Panc1 (cell line): ENCODE results near the gene RBBP8. TPM values are rescaled to one million over a fixed set of nuclear protein-coding genes. Genes with fewer than 3 reads are reported as not detected.
"Not testable (repeated sequence)": the region's sequence is repeated elsewhere in the genome, so short reads cannot be mapped to it uniquely, and the experiment has no call there.

Experiments
- ATAC-seq: fragments of 200-7000 bp; cut with Tn5 transposase; 2 replicates; pipeline ENCODE4 v1.9.1; 2020; ENCODE audit warnings: mild to moderate bottlenecking, moderate library complexity
- BruUV-seq: library from RNA; stranded (reverse); fragments of 400-500 nt; replicated peaks from 2 replicates; lab custom pipeline; 2021; lab: Mats Ljungman, UMichigan
- CTCF ChIA-PET: fragments of 300-600 bp; sonication (Branson Sonifier 250); formaldehyde crosslinking; loops from one replicate; lab custom pipeline; 2022; ENCODE audit warnings: antibody characterized with exemption; lab: Charles Lee
- POLR2A ChIA-PET: fragments of 300-600 bp; sonication (Branson Sonifier 250); formaldehyde crosslinking; loops from one replicate; lab custom pipeline; 2022; ENCODE audit warnings: antibody characterized with exemption; lab: Charles Lee
- DNase-seq: peaks from one replicate; pipeline ENCODE4 v3.0.0-alpha.2; 2010; ENCODE audit warnings: low read depth, low spot score
- H3K27ac ChIP-seq: 2 replicates; pipeline ENCODE4 v1.5.1; 2011; ENCODE audit warnings: mild to moderate bottlenecking, low read length, inconsistent platforms
- H3K27me3 ChIP-seq: fragments of 200-500 bp; sonication (Bioruptor generic); 2 replicates; pipeline ENCODE4 v1.6.0; 2014; ENCODE audit warnings: low read length, inconsistent platforms; ENCODE audit not compliant: control insufficient read depth, insufficient read depth
- H3K36me3 ChIP-seq: fragments of 200-500 bp; sonication (Bioruptor generic); 2 replicates; pipeline ENCODE4 v1.5.1; 2014; ENCODE audit warnings: inconsistent platforms, mild to moderate bottlenecking, low read length, moderate library complexity; ENCODE audit not compliant: control insufficient read depth, insufficient read depth
- H3K4me1 ChIP-seq: 2 replicates; pipeline ENCODE4 v1.5.1; 2011; ENCODE audit warnings: inconsistent platforms, mild to moderate bottlenecking, low read length, moderate library complexity; ENCODE audit not compliant: control insufficient read depth, insufficient read depth
- H3K4me3 ChIP-seq, 2 experiments: 2 replicates each; pipeline ENCODE4 v1.5.1; 2011 to 2012; ENCODE audit warnings: low read depth in 2 of 2, low read length in 2 of 2, mild to moderate bottlenecking in 2 of 2, inconsistent platforms in 1 of 2, moderate library complexity in 1 of 2
- H3K9me3 ChIP-seq: fragments of 200-500 bp; sonication (Bioruptor generic); 2 replicates; pipeline ENCODE4 v1.5.1; 2014; ENCODE audit warnings: low read depth, mild to moderate bottlenecking, inconsistent platforms, low read length, moderate library complexity; ENCODE audit not compliant: control insufficient read depth, insufficient read depth
- POLR2AphosphoS5 ChIP-seq: IDR thresholded peaks from 2 replicates; pipeline ENCODE4 v1.6.1; 2012; ENCODE audit warnings: mild to moderate bottlenecking, low read depth, low read length, moderate library complexity
- SIN3A ChIP-seq: IDR thresholded peaks from 2 replicates; pipeline ENCODE4 v1.6.1; 2012; ENCODE audit warnings: low read depth, mild to moderate bottlenecking, low read length, moderate library complexity, borderline replicate concordance; ENCODE audit not compliant: insufficient read depth
- TCF7L2 ChIP-seq: IDR thresholded peaks from 2 replicates; pipeline ENCODE4 v1.6.1; 2011; ENCODE audit warnings: mild to moderate bottlenecking, low read depth, low read length, inconsistent platforms
- in situ Hi-C: cut with HindIII; loops from 2 replicates; pipeline ENCODE4 v1.10.0; 2016; ENCODE audit warnings: low sequenced_read_pairs, low pct_unique_long_range_greater_than_20kb
- intact Hi-C: fragments of 100-400 bp; cut with micrococcal nuclease; formaldehyde crosslinking; loops from one replicate; pipeline ENCODE4 v1.10.0; 2022; ENCODE audit not compliant: unreplicated experiment
- total RNA-seq: library from RNA; stranded (reverse); gene quantifications from one replicate; pipeline ENCODE4 v1.2.1, GENCODE V29; 2021; ENCODE audit not compliant: unreplicated experiment
- TF ChIP-seq, protein P1 (sequence below), 2 experiments: IDR thresholded peaks; 2 replicates each; pipeline ENCODE4 v1.6.1; 2011 to 2012; ENCODE audit warnings: low read depth in 2 of 2, control low read depth in 1 of 2, low read length in 1 of 2, mild to moderate bottlenecking in 1 of 2, moderate library complexity in 1 of 2; ENCODE audit not compliant: insufficient read depth in 1 of 2
- TF ChIP-seq, protein P2 (sequence below): fragments of 450-650 bp; IDR thresholded peaks from 2 replicates; pipeline ENCODE4 v1.5.1; 2017; ENCODE audit warnings: mild to moderate bottlenecking

The RBBP8 gene
- total RNA-seq, 1 experiment from 2014 or later: 62.8 TPM

DNA sequence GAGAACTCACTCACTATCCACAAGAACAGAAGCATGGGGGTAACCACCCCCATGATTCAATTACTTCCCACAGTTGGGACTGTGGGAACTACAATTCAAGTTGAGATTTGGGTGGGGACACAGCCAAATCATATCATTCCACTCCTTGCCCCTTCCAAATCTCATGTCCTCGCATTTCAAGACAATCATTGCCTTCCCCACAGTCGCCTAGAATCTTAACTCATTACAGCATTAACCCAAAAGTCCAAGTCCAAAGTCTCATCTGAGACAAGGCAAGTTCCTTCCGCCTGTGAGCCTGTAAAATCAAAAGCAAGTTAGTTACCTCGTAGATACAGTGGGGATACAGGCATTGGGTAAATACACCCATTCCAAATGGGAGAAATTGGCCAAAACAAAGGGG lies 20.9 kb downstream of the RBBP8 start:
- CTCF ChIA-PET, BruUV-seq: not testable (repeated sequence)

DNA sequence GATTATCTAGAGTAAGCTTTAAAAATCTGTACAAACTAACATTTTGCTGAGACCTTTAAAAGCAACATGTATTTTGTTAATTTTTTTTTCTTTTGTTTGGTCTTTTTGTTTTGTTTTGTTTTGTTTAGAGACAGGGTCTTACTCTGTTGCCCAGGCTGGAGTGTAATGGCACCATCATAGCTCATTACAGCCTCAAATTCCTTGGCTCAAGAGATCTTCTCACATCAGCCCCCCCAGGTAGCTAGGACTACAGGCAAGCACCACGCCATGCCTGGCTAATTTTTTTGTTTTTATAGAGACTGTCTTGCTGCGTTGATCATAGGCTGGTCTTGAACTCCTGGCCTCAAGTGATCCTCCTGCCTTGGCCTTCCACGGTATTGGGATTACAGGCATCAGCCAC lies 23.1 kb downstream of the RBBP8 start:
- in situ Hi-C loops: no loop called here

More for the DNA sequence above, 20.9 kb downstream of the RBBP8 start:
- DNase-seq, intact Hi-C loops, in situ Hi-C loops, H3K4me1 ChIP-seq, H3K4me3 ChIP-seq, H3K9me3 ChIP-seq, H3K27ac ChIP-seq, ATAC-seq, H3K27me3 ChIP-seq: not testable (repeated sequence)
- POLR2A ChIA-PET: interaction anchor here (1.1 kb wide), 1 partner anchor 21 kb away, joined by 5 read pairs; the partner anchor contains the start of gene RBBP8
- peaks cover 26% of the 10 kb centered on the region for H3K36me3 ChIP-seq

DNA sequence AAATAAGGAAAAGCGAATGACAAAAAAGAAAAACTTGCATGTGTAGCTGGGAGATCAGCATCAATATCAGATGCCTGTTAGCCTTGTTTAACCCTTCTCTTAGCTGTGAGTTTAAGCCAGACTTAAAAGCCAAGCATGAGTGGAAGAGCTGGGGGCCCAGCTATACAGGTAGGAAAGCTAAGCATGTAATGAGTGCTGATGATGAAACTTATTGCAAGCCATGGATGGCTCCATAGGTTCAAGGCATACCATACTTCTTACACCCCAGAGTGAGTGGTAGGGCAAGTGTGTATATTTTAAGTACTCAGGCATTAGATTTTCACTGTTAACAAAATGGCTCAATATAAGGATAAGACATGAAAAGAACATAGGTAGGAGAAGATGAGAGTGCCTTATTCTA lies 28.0 kb downstream of the RBBP8 start:
- in situ Hi-C loops (no loop called here), intact Hi-C loops (no loop called here)
- ChIA-PET CTCF (no interaction called here), POLR2A (no interaction called here)
- BruUV-seq: no TSS peak
- no peak overlapping the region for H3K4me3 ChIP-seq
- DNase-seq (no peak), ATAC-seq (no peak)
- H3K27me3 ChIP-seq: no peaks in the 10 kb centered on the region
- no peaks in the 10 kb centered on the region for H3K36me3 ChIP-seq
- TF ChIP-seq POLR2AphosphoS5 (no peak), TCF7L2 (no peak), SIN3A (no peak)
- TF ChIP-seq, protein P1, sequence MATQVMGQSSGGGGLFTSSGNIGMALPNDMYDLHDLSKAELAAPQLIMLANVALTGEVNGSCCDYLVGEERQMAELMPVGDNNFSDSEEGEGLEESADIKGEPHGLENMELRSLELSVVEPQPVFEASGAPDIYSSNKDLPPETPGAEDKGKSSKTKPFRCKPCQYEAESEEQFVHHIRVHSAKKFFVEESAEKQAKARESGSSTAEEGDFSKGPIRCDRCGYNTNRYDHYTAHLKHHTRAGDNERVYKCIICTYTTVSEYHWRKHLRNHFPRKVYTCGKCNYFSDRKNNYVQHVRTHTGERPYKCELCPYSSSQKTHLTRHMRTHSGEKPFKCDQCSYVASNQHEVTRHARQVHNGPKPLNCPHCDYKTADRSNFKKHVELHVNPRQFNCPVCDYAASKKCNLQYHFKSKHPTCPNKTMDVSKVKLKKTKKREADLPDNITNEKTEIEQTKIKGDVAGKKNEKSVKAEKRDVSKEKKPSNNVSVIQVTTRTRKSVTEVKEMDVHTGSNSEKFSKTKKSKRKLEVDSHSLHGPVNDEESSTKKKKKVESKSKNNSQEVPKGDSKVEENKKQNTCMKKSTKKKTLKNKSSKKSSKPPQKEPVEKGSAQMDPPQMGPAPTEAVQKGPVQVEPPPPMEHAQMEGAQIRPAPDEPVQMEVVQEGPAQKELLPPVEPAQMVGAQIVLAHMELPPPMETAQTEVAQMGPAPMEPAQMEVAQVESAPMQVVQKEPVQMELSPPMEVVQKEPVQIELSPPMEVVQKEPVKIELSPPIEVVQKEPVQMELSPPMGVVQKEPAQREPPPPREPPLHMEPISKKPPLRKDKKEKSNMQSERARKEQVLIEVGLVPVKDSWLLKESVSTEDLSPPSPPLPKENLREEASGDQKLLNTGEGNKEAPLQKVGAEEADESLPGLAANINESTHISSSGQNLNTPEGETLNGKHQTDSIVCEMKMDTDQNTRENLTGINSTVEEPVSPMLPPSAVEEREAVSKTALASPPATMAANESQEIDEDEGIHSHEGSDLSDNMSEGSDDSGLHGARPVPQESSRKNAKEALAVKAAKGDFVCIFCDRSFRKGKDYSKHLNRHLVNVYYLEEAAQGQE (IDR thresholded peaks at IDR 0.05; ENCODE audit: insufficient read depth in 1 of 2, low read depth in 2 of 2, low read length in 1 of 2): no peak
- TF ChIP-seq, protein P2, sequence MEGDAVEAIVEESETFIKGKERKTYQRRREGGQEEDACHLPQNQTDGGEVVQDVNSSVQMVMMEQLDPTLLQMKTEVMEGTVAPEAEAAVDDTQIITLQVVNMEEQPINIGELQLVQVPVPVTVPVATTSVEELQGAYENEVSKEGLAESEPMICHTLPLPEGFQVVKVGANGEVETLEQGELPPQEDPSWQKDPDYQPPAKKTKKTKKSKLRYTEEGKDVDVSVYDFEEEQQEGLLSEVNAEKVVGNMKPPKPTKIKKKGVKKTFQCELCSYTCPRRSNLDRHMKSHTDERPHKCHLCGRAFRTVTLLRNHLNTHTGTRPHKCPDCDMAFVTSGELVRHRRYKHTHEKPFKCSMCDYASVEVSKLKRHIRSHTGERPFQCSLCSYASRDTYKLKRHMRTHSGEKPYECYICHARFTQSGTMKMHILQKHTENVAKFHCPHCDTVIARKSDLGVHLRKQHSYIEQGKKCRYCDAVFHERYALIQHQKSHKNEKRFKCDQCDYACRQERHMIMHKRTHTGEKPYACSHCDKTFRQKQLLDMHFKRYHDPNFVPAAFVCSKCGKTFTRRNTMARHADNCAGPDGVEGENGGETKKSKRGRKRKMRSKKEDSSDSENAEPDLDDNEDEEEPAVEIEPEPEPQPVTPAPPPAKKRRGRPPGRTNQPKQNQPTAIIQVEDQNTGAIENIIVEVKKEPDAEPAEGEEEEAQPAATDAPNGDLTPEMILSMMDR: no peak
- no peaks in the 10 kb centered on the region for H3K9me3 ChIP-seq
- no peaks in the 10 kb centered on the region for H3K4me1 ChIP-seq
- H3K27ac ChIP-seq: no peak overlapping the region; the same call in 1 of the 2 replicates

More for the DNA sequence above, 23.1 kb downstream of the RBBP8 start:
- TF ChIP-seq POLR2AphosphoS5 (no peak), TCF7L2 (no peak), SIN3A (no peak)
- TF ChIP-seq, protein P1 (IDR thresholded peaks at IDR 0.05; ENCODE audit: insufficient read depth in 1 of 2, low read depth in 2 of 2, low read length in 1 of 2): no peak
- TF ChIP-seq, protein P2: no peak
- H3K4me3 ChIP-seq: no peak overlapping the region
- no TSS peak for BruUV-seq
- H3K27ac ChIP-seq: no peak overlapping the region
- no peaks in the 10 kb centered on the region for H3K27me3 ChIP-seq
- no peaks in the 10 kb centered on the region for H3K4me1 ChIP-seq
- DNase-seq (no peak), ATAC-seq (no peak)
- peaks cover 13% of the 10 kb centered on the region for H3K36me3 ChIP-seq
- intact Hi-C loops: no loop called here
- ChIA-PET CTCF (no interaction called here), POLR2A (no interaction called here)
- H3K9me3 ChIP-seq: no peaks in the 10 kb centered on the region
